HepG2 (cell line): ENCODE data around the gene SIN3A. TPM values are rescaled to one million over a fixed set of nuclear protein-coding genes. Genes with fewer than 3 reads are reported as not detected.

Source experiments
- ATAC-seq: fragments of 200-7000 bp; cut with Tn5 transposase; 3 replicates; pipeline ENCODE4 v1.9.1; 2020; ENCODE audit warnings: mild to moderate bottlenecking, moderate library complexity
- BruUV-seq: library from RNA; stranded (reverse); fragments of 400-500 nt; replicated peaks from 2 replicates; lab custom pipeline; 2021; lab: Mats Ljungman, UMichigan
- CTCF ChIA-PET: fragments of 300-600 bp; formaldehyde crosslinking; extraction: SDS; loops from one replicate; lab custom pipeline; 2021; ENCODE audit warnings: low total read pairs, inconsistent platforms, low intra/inter-chr PET ratio; lab: Yijun Ruan, JAX
- POLR2A ChIA-PET: fragments of 350-600 bp; sonication (Branson Sonifier 250); formaldehyde crosslinking; loops from one replicate; lab custom pipeline; 2020; ENCODE audit warnings: antibody characterized with exemption, inconsistent platforms; lab: Yijun Ruan, JAX
- DNase-seq: peaks from one replicate; pipeline ENCODE4 v3.0.0-alpha.2; 2015; ENCODE audit warnings: low spot score
- FAIRE-seq: peaks from 3 replicates; lab custom pipeline; 2011; peaks lifted over from hg19 to GRCh38; lab: Jason Lieb, UNC
- H2AFZ ChIP-seq: one replicate; pipeline ENCODE4 v1.6.1; 2011; ENCODE audit warnings: low read length, inconsistent platforms
- H3K27ac ChIP-seq: fragments of 300-600 bp; 3 replicates; pipeline ENCODE4 v1.8.0; 2011; ENCODE audit warnings: mixed run types, mild to moderate bottlenecking, mixed read lengths, low read length, inconsistent platforms; ENCODE audit not compliant: insufficient read depth; ENCODE audit errors: extremely low read length
- H3K27me3 ChIP-seq, 2 experiments: fragments of 200-600 bp in 1 of 2; 2 replicates in 1 of 2; 3 replicates in 1 of 2; pipeline versions ENCODE4 v1.6.0 to v1.8.0; 2011; ENCODE audit warnings: low read length in 2 of 2, mild to moderate bottlenecking in 2 of 2, moderate library complexity in 2 of 2, inconsistent platforms in 1 of 2; ENCODE audit not compliant: insufficient read depth in 2 of 2, control insufficient read depth in 1 of 2
- H3K36me3 ChIP-seq, 2 experiments: fragments of 200-600 bp in 1 of 2; replicated peaks in 1 of 2; 2 replicates in 1 of 2; 3 replicates in 1 of 2; pipeline versions ENCODE4 v1.5.1 to v1.8.0; 2011; ENCODE audit warnings: low read length in 2 of 2, inconsistent platforms in 1 of 2; ENCODE audit not compliant: insufficient read depth in 2 of 2, control insufficient read depth in 1 of 2
- H3K4me1 ChIP-seq: 2 replicates; pipeline ENCODE4 v1.5.1; 2012; ENCODE audit warnings: low read length, inconsistent platforms; ENCODE audit not compliant: insufficient read depth
- H3K4me2 ChIP-seq: 2 replicates; pipeline ENCODE4 v1.6.0; 2011; ENCODE audit warnings: low read depth, low read length, inconsistent platforms
- H3K4me3 ChIP-seq, 3 experiments: fragments of 200-600 bp in 1 of 3; sonication (generic), shearing (Covaris generic) in 1 of 3; replicated peaks in 1 of 3; 2 replicates each; pipeline ENCODE4 v1.5.1; 2011 to 2016; ENCODE audit warnings: low read length in 3 of 3, inconsistent platforms in 2 of 3, low read depth in 2 of 3, mild to moderate bottlenecking in 2 of 3, control low read depth in 1 of 3, mixed read lengths in 1 of 3; ENCODE audit not compliant: insufficient read depth in 1 of 3
- H3K79me2 ChIP-seq: one replicate; pipeline ENCODE4 v1.6.1; 2011; ENCODE audit warnings: low read length, inconsistent platforms; ENCODE audit not compliant: insufficient read depth
- H3K9ac ChIP-seq: 2 replicates; pipeline ENCODE4 v1.6.0; 2011; ENCODE audit warnings: mild to moderate bottlenecking, low read depth, low read length, inconsistent platforms; ENCODE audit not compliant: insufficient read depth
- H3K9me3 ChIP-seq: 2 replicates; pipeline ENCODE4 v1.5.1; 2012; ENCODE audit warnings: mild to moderate bottlenecking, low read length
- H4K20me1 ChIP-seq: 2 replicates; pipeline ENCODE4 v1.6.0; 2011; ENCODE audit warnings: inconsistent platforms, mild to moderate bottlenecking, low read length, moderate library complexity; ENCODE audit not compliant: insufficient read depth
- ZNF501 ChIP-seq: sonication (generic); formaldehyde crosslinking; IDR thresholded peaks from 2 replicates; pipeline ENCODE4 v1.5.1; 2020; ENCODE audit warnings: mild to moderate bottlenecking, moderate library complexity, missing genetic modification reagents
- ZNF878 ChIP-seq: sonication (generic); formaldehyde crosslinking; IDR thresholded peaks from 2 replicates; pipeline ENCODE4 v1.8.1; 2023; ENCODE audit warnings: mild to moderate bottlenecking, missing genetic modification reagents, moderate library complexity
- WGBS: methylation state at CpG from one replicate; pipeline ENCODE4 v1.1.6; 2017; ENCODE audit warnings: low lambda C conversion rate; 5-methylcytosine and 5-hydroxymethylcytosine counted together
- in situ Hi-C: cut with HindIII; loops from 2 replicates; pipeline ENCODE4 v1.10.0; 2017; ENCODE audit warnings: low pct_unique_long_range_greater_than_20kb; ENCODE audit not compliant: extremely low pct_ligation_motif_present
- intact Hi-C: fragments of 100-400 bp; cut with micrococcal nuclease; formaldehyde crosslinking; loops from one replicate; pipeline ENCODE4 v1.10.0; 2022; ENCODE audit not compliant: unreplicated experiment
- polyA plus RNA-seq, 8 experiments: library from polyadenylated mRNA; depleted of rRNA in 3 of 8; stranded (reverse) in 7 of 8; unstranded in 1 of 8; fragments of >200 nt; fragmentation: Illumina TruSeq in 4 of 8; extraction: Trizol in 4 of 8; gene quantifications; 2 replicates each; pipeline versions ENCODE4 v1.2.1 to v1.2.3, GENCODE V29; 2011 to 2016; ENCODE audit warnings: low read depth in 4 of 8, missing spikeins in 1 of 8, mixed read lengths in 1 of 8; ENCODE audit not compliant: insufficient read depth in 1 of 8
- total RNA-seq, 5 experiments: library from RNA; depleted of rRNA; stranded (reverse); fragments of >200 nt; fragmentation: Illumina TruSeq; extraction: Trizol; gene quantifications; 2 replicates each; pipeline ENCODE4 v1.2.3, GENCODE V29; 2016; ENCODE audit warnings: low read depth in 1 of 5
- TF ChIP-seq, protein P1 (sequence below): sonication (generic); formaldehyde crosslinking; IDR thresholded peaks from 2 replicates; pipeline ENCODE4 v1.4.0; 2020; ENCODE audit warnings: missing genetic modification reagents, mild to moderate bottlenecking, borderline replicate concordance
- TF ChIP-seq, protein P2 (sequence below): sonication (generic); formaldehyde crosslinking; conservative IDR thresholded peaks from 2 replicates; pipeline ENCODE4 v1.5.0; 2020; ENCODE audit warnings: missing genetic modification reagents

Gene SIN3A
- total and polyA plus RNA-seq, 2 of the 13 experiments (the other 11 are each of a cell fraction or from before 2014, with no cell fraction given): 16.1 to 28.1 TPM

DNA sequence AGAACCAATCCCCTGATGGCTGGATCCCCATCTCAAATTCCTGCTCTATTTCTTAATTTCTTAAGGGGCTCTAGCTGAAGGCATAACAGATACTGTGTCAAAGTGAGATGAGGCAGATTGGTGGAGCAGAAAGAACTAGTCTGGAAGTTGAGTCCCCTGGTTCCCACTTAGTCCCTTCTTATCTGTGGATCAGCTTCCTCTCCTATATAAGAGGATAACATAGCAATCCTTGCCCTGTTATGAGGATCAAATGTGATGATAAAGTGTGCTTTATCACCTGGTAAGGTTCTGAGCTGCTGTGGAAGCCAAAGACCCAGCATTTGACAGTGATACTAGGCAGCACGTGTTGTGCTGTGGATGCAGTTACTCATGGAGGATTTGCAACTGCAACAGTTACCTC lies 8.1 kb upstream of the SIN3A start:
- Histone ChIP-seq H3K27ac (no peak overlapping the region), H4K20me1 (no peaks in the 10 kb centered on the region), H3K4me2 (peak overlapping the region; percentile 1; the same call in 1 of the 2 replicates), H3K27me3 (no peaks in the 10 kb centered on the region; a peak in 1 of 5 replicates), H3K9ac (no peak overlapping the region), H3K36me3 (no peaks in the 10 kb centered on the region), H3K4me3 (no peak overlapping the region), H3K79me2 (no peaks in the 10 kb centered on the region), H3K9me3 (no peaks in the 10 kb centered on the region), H3K4me1 (peaks cover 49% of the 10 kb centered on the region), H2AFZ (no peak overlapping the region)
- in situ Hi-C loops: no loop called here
- TF ChIP-seq ZNF878 (CRISPR knock-in tag) (no peak), ZNF501 (CRISPR knock-in tag) (no peak)
- TF ChIP-seq, protein P1, sequence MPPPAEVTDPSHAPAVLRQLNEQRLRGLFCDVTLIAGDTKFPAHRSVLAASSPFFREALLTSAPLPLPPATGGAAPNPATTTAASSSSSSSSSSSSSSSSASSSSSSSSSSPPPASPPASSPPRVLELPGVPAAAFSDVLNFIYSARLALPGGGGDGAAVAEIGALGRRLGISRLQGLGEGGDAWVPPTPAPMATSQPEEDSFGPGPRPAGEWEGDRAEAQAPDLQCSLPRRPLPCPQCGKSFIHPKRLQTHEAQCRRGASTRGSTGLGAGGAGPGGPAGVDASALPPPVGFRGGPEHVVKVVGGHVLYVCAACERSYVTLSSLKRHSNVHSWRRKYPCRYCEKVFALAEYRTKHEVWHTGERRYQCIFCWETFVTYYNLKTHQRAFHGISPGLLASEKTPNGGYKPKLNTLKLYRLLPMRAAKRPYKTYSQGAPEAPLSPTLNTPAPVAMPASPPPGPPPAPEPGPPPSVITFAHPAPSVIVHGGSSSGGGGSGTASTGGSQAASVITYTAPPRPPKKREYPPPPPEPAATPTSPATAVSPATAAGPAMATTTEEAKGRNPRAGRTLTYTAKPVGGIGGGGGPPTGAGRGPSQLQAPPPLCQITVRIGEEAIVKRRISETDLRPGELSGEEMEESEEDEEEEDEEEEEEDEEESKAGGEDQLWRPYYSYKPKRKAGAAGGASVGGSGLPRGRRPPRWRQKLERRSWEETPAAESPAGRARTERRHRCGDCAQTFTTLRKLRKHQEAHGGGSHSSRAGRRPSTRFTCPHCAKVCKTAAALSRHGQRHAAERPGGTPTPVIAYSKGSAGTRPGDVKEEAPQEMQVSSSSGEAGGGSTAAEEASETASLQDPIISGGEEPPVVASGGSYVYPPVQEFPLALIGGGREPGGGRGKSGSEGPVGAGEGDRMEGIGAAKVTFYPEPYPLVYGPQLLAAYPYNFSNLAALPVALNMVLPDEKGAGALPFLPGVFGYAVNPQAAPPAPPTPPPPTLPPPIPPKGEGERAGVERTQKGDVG (CRISPR knock-in tag): no peak
- TF ChIP-seq, protein P2, sequence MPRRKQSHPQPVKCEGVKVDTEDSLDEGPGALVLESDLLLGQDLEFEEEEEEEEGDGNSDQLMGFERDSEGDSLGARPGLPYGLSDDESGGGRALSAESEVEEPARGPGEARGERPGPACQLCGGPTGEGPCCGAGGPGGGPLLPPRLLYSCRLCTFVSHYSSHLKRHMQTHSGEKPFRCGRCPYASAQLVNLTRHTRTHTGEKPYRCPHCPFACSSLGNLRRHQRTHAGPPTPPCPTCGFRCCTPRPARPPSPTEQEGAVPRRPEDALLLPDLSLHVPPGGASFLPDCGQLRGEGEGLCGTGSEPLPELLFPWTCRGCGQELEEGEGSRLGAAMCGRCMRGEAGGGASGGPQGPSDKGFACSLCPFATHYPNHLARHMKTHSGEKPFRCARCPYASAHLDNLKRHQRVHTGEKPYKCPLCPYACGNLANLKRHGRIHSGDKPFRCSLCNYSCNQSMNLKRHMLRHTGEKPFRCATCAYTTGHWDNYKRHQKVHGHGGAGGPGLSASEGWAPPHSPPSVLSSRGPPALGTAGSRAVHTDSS (CRISPR knock-in tag): no peak
- 60% methylated on average over 1 of the region's 1 CpG for WGBS
- ChIA-PET POLR2A (interaction anchor here (0.6 kb wide), 1 partner anchor 105 kb away, joined by 3 read pairs; no protein-coding TSS in a partner anchor), CTCF (no interaction called here)
- DNase-seq (no peak), ATAC-seq (no peak), FAIRE-seq (no peak)
- no TSS peak for BruUV-seq
- intact Hi-C loops: no loop called here
